ENCODE measurements around the gene DDX25. TPM values are rescaled to one million over a fixed set of nuclear protein-coding genes. Genes with fewer than 3 reads are reported as not detected.

Gene DDX25
- total RNA-seq, 4 donors from 2014 or later = 0.06 to 0.17 TPM; not detected in 2

DNA sequence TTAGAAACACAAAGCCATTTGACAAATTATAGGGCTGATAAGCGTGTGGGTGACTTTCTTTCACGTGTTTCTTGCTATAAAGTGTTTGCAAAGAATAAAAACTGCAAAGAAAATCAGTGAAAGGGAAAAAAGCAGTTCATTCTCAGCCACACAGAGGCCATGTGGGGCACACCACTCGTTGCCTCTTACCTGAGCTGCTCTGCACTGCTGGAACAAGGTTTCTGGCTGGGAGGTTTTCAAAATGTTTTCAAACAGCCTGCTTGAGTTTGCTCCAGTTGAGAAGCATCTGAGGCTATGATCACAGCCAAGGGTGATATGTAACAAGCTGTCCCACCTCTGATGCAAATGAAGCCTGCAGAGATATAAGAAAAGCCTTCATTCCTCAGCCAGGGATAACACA, 26.8 kb downstream of the DDX25 start:
- Histone ChIP-seq H3K9me3 (no peaks in the 10 kb centered on the region), H3K27ac (replicated peaks in 1 of 4) (no peak overlapping the region), H3K4me1 (peaks cover 0 to 9% (median 4%) of the 10 kb centered on the region in 4 donors), H3K27me3 (no peaks in the 10 kb centered on the region), H3K4me3 (no peak overlapping the region), H3K36me3 (no peaks in the 10 kb centered on the region)
- intact Hi-C loops (cut with DNase I) = no loop called here
- DNase-seq (ENCODE audit: extremely low spot score) = no peak
- TF ChIP-seq POLR2A (IDR thresholded peaks at IDR 0.05; ENCODE audit: low read depth) (no peak), POLR2AphosphoS5 (IDR thresholded peaks at IDR 0.05) (no peak), EP300 (IDR thresholded peaks at IDR 0.05) (no peak)
- TF ChIP-seq, protein P1, sequence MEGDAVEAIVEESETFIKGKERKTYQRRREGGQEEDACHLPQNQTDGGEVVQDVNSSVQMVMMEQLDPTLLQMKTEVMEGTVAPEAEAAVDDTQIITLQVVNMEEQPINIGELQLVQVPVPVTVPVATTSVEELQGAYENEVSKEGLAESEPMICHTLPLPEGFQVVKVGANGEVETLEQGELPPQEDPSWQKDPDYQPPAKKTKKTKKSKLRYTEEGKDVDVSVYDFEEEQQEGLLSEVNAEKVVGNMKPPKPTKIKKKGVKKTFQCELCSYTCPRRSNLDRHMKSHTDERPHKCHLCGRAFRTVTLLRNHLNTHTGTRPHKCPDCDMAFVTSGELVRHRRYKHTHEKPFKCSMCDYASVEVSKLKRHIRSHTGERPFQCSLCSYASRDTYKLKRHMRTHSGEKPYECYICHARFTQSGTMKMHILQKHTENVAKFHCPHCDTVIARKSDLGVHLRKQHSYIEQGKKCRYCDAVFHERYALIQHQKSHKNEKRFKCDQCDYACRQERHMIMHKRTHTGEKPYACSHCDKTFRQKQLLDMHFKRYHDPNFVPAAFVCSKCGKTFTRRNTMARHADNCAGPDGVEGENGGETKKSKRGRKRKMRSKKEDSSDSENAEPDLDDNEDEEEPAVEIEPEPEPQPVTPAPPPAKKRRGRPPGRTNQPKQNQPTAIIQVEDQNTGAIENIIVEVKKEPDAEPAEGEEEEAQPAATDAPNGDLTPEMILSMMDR (IDR thresholded peaks at IDR 0.05) = no peak
- 68% methylated on average over 3 of the region's 3 CpGs for WGBS

- Histone ChIP-seq H3K4me3 (no peak overlapping the region), H3K27me3 (no peaks in the 10 kb centered on the region), H3K36me3 (no peaks in the 10 kb centered on the region), H3K4me1 (peaks cover 0 to 9% (median 4%) of the 10 kb centered on the region in 4 donors), H3K9me3 (no peaks in the 10 kb centered on the region), H3K27ac (replicated peaks in 1 of 4) (no peak overlapping the region)
- intact Hi-C loops (cut with DNase I) = no loop called here
- 69% methylated on average over 4 of the region's 6 CpGs for WGBS
- no peak for DNase-seq (ENCODE audit: extremely low spot score)
- TF ChIP-seq POLR2A (IDR thresholded peaks at IDR 0.05; ENCODE audit: low read depth) (no peak), EP300 (IDR thresholded peaks at IDR 0.05) (no peak), POLR2AphosphoS5 (IDR thresholded peaks at IDR 0.05) (no peak)
- TF ChIP-seq, protein P1 (IDR thresholded peaks at IDR 0.05) = no peak
Measured at GRCh38 chr11:125931668-125932067, 27.4 kb downstream of the DDX25 start.

GRCh38 chr11:125932301-125932700, 28.0 kb downstream of the DDX25 start:
- Histone ChIP-seq H3K27ac (replicated peaks in 1 of 4) (no peak overlapping the region), H3K4me1 (peaks cover 0 to 9% (median 4%) of the 10 kb centered on the region in 4 donors)

DNA sequence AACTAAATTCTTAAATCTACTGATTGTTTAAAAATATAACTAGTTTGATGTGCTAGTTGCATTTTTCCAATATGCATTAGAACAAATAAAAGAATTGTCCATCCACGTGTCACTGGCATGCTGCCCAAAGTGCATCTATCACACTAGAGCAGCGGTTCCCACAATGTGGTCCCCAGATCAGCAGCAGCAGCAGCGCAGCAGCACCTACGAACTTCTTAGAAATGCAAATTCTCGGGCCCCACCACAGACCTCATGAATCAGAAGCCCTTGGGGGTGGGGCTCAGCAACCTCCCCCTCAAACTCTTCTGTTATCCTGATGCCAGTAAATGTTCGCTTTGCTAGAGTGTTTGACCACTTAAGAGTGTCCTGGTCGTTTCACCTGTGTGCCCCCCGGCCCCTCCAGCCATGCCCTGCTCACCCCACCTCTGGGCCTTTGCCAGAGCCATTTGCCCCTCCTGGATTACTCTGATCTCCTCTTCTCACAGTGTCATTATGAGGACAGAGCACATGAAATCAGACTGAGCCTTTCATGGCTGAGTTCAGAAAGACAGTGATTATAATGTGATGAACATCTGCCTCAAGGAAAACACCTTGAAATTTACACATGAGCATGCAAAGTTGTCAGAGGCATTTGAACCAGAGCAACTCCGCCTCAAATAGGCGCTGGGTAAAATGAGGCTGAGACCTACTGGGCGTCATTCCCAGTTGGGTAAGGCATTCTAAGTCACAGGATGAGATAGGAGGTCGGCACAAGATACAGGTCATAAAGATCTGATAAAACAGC, 28.9 kb downstream of the DDX25 start:
- 86% methylated on average over 12 of the region's 12 CpGs for WGBS
- TF ChIP-seq, protein P1 (IDR thresholded peaks at IDR 0.05) = no peak
- no peak for TF ChIP-seq POLR2AphosphoS5 (IDR thresholded peaks at IDR 0.05)
- no peak for TF ChIP-seq EP300 (IDR thresholded peaks at IDR 0.05)
- no peak for TF ChIP-seq POLR2A (IDR thresholded peaks at IDR 0.05; ENCODE audit: low read depth)
- Histone ChIP-seq H3K27me3 (no peaks in the 10 kb centered on the region), H3K9me3 (no peaks in the 10 kb centered on the region), H3K4me1 (peaks cover 0 to 13% (median 5%) of the 10 kb centered on the region in 4 donors), H3K27ac (replicated peaks in 1 of 4) (no peak overlapping the region), H3K36me3 (no peaks in the 10 kb centered on the region), H3K4me3 (no peak overlapping the region)
- DNase-seq (ENCODE audit: extremely low spot score) = no peak
- intact Hi-C loops (cut with DNase I) = no loop called here

More at GRCh38 chr11:125932301-125932700, 28.0 kb downstream of the DDX25 start:
- intact Hi-C loops (cut with DNase I) = no loop called here
- Histone ChIP-seq H3K27me3 (no peaks in the 10 kb centered on the region), H3K36me3 (no peaks in the 10 kb centered on the region), H3K9me3 (no peaks in the 10 kb centered on the region), H3K4me3 (no peak overlapping the region)
- TF ChIP-seq POLR2AphosphoS5 (IDR thresholded peaks at IDR 0.05) (no peak), POLR2A (IDR thresholded peaks at IDR 0.05; ENCODE audit: low read depth) (no peak), EP300 (IDR thresholded peaks at IDR 0.05) (no peak)
- TF ChIP-seq, protein P1 (IDR thresholded peaks at IDR 0.05) = no peak
- 86% methylated on average over 7 of the region's 9 CpGs for WGBS
- no peak for DNase-seq (ENCODE audit: extremely low spot score)

Data from esophagus muscularis mucosa (tissue), 4 donors.